ENCODE results near the gene CCDC175. TPM values are rescaled to one million over a fixed set of nuclear protein-coding genes. Genes with fewer than 3 reads are reported as not detected.

The CCDC175 gene
- total RNA-seq, 1 donor from 2014 or later, result not detected

GRCh38 chr14:59483363-59483762 lies 93.2 kb downstream of the CCDC175 start:
- intact Hi-C loops (cut with micrococcal nuclease), result loop anchor here (5.0 to 10.0 kb wide), 5 partner anchors 94 to 1801 kb away; partner anchors contain the start of genes ARID4A, CCDC175, DACT1 and DHRS7

- intact Hi-C loops (cut with micrococcal nuclease), result loop anchor here (5.0 to 10.0 kb wide), 5 partner anchors 95 to 1802 kb away; partner anchors contain the start of genes ARID4A, CCDC175, DACT1 and DHRS7
These were observed 93.9 kb downstream of the CCDC175 start for GRCh38 chr14:59482541-59483331.

- intact Hi-C loops (cut with micrococcal nuclease), result loop anchor here (5.0 to 10.0 kb wide), 5 partner anchors 95 to 1803 kb away; partner anchors contain the start of genes ARID4A, CCDC175, DACT1 and DHRS7
These were observed 94.6 kb downstream of the CCDC175 start for GRCh38 chr14:59481871-59482540.

- intact Hi-C loops (cut with micrococcal nuclease), result loop anchor here (5.0 to 10.0 kb wide), 5 partner anchors 96 to 1803 kb away; partner anchors contain the start of genes ARID4A, CCDC175, DACT1 and DHRS7
These were observed 95.2 kb downstream of the CCDC175 start for GRCh38 chr14:59481407-59481806.

- intact Hi-C loops (cut with micrococcal nuclease), result loop anchor here (5.0 to 10.0 kb wide), 5 partner anchors 97 to 1805 kb away; partner anchors contain the start of genes ARID4A, CCDC175, DACT1 and DHRS7
These were observed 96.4 kb downstream of the CCDC175 start for GRCh38 chr14:59480166-59480565.

- intact Hi-C loops (cut with micrococcal nuclease), result no loop called here
These were observed 98.1 kb downstream of the CCDC175 start for GRCh38 chr14:59478540-59478939.

GRCh38 chr14:59475709-59476108 lies 100.9 kb downstream of the CCDC175 start:
- intact Hi-C loops (cut with micrococcal nuclease), result no loop called here

- intact Hi-C loops (cut with micrococcal nuclease), result no loop called here
These were observed 102.4 kb downstream of the CCDC175 start for GRCh38 chr14:59474172-59474571.

GRCh38 chr14:59465316-59466135 lies 111.1 kb downstream of the CCDC175 start, which contains the start of gene GPR135:
GPR135 (minus strand) TSS chr14:59465380; CDS start chr14:59465226, 154 bp downstream.
- intact Hi-C loops (cut with micrococcal nuclease), result loop anchor here (1.0 kb wide), 1 partner anchor 19 kb away; the partner anchor contains the start of genes JKAMP and L3HYPDH

GRCh38 chr14:59464486-59465315 lies 111.9 kb downstream of the CCDC175 start:
- intact Hi-C loops (cut with micrococcal nuclease), result loop anchor here (1.0 to 5.0 kb wide), 2 partner anchors 20 to 277 kb away; partner anchors contain the start of genes DAAM1, JKAMP and L3HYPDH

GRCh38 chr14:59463787-59464485 lies 112.7 kb downstream of the CCDC175 start:
- intact Hi-C loops (cut with micrococcal nuclease), result loop anchor here (5.0 kb wide), 1 partner anchor 277 kb away; the partner anchor contains the start of gene DAAM1

GRCh38 chr14:59461891-59462290 lies 114.7 kb downstream of the CCDC175 start:
- intact Hi-C loops (cut with micrococcal nuclease), result loop anchor here (5.0 kb wide), 1 partner anchor 275 kb away; the partner anchor contains the start of gene DAAM1

- intact Hi-C loops (cut with micrococcal nuclease), result loop anchor here (5.0 kb wide), 1 partner anchor 273 kb away; the partner anchor contains the start of gene DAAM1
These were observed 116.2 kb downstream of the CCDC175 start for GRCh38 chr14:59460378-59460777.

GRCh38 chr14:59458486-59458885 lies 118.1 kb downstream of the CCDC175 start:
- intact Hi-C loops (cut with micrococcal nuclease), result no loop called here

GRCh38 chr14:59455411-59455810 lies 121.2 kb downstream of the CCDC175 start:
- intact Hi-C loops (cut with micrococcal nuclease), result no loop called here

Measured in T-helper 2 cell treated with Interferon-gamma antibody and Interleukin-4, amounts not matched to agents 100 ng/mL and 5 ng/mL, for 36 hours (primary cell).